HG03159 (cell line): ENCODE data around the gene MT1H.
"Not testable (repeated sequence)": the region's sequence is repeated elsewhere in the genome, so short reads cannot be mapped to it uniquely, and the experiment has no call there.

ENCODE experiments used
- ATAC-seq: cut with Tn5 transposase; IDR thresholded peaks from one replicate; pipeline ENCODE4 v1.9.1; 2021; ENCODE audit warnings: mild to moderate bottlenecking, moderate library complexity; ENCODE audit not compliant: unreplicated experiment

The MT1H gene

DNA sequence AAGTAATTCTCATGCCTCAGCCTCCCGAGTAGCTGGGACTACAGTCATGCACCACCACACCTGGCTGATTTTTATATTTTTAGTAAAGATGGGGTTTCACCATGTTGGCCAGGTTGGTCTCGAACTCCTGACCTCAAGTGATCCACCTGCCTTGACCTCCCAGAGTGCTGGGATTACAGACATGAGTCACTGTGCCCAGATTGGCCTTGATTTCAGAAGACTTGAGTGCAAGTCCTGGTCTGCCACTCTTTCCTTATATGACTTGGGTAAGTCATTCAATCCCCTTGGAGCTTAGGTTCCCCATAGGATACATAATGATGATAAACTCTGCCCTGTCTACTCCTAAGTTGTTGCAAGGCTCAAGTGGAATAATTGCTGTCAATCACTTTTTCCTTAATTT lies 47.9 kb downstream of the MT1H start:
- not testable (repeated sequence) for ATAC-seq
